ENCODE results near the gene PPY. TPM values are rescaled to one million over a fixed set of nuclear protein-coding genes. Genes with fewer than 3 reads are reported as not detected.

PPY gene
- total and polyA plus RNA-seq, 10 of the 15 experiments (the other 5 are each of a cell fraction or from before 2014, with no cell fraction given) = 0.91 TPM; not detected in 9

DNA sequence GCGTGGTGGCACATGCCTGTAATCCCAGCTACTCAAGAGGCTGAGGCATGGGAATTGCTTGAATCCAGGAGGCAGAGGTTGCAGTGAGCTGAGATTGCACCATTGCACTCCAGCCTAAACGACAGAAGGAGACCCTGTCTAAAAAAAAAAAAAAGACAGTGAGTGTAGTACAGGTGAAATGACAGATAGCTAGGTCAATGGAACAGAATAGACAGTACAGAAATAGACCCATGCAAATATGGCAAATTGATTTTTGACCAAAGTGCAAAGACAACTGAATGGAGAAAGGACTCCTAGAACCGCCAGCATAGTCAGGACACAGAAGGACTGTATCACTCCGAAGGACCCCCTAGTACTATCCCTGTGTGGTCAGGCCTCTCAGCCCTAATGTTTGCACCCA, 28.1 kb upstream of the PPY start:
- Histone ChIP-seq H3K79me2 (ENCODE audit: control insufficient read depth, insufficient read depth, low read length) (no peaks in the 10 kb centered on the region), H3K4me3 (no peak overlapping the region), H3K9me3 (replicated peaks; ENCODE audit: control insufficient read depth, insufficient read depth, low read length) (no peaks in the 10 kb centered on the region), H3K4me1 (ENCODE audit: control insufficient read depth, insufficient read depth, low read length) (no peaks in the 10 kb centered on the region), H3K4me2 (ENCODE audit: control insufficient read depth, insufficient read depth) (no peak overlapping the region), H3K9ac (ENCODE audit: control insufficient read depth, insufficient read depth, low read length) (no peak overlapping the region), H3K27ac (ENCODE audit: control insufficient read depth, insufficient read depth) (no peak overlapping the region), H4K20me1 (ENCODE audit: control insufficient read depth, insufficient read depth) (no peaks in the 10 kb centered on the region), H3K27me3 (replicated peaks in 1 of 2; ENCODE audit: control insufficient read depth in 2 of 2, insufficient read depth in 2 of 2, low read length in 1 of 2) (no peaks in the 10 kb centered on the region; a peak in 2 of 4 replicates), H3K36me3 (ENCODE audit: control insufficient read depth in 2 of 2, insufficient read depth in 2 of 2, low read length in 1 of 2) (no peaks in the 10 kb centered on the region), H2AFZ (ENCODE audit: control insufficient read depth, low read depth, low read length) (no peak overlapping the region)
- ChIA-PET SMC1A (ENCODE audit: uncharacterized antibody, unreplicated experiment) (no interaction called here), RAD21 (ENCODE audit: unreplicated experiment) (no interaction called here), CTCF (interaction anchor here (0.6 to 2.1 kb wide), 4 partner anchors 24 to 353 kb away, joined by 3 to 7 read pairs (median 4); no protein-coding TSS in a partner anchor), POLR2A (no interaction called here)
- BruUV-seq (replicated peaks) = no TSS peak
- FAIRE-seq (no peak), ATAC-seq (no peak), DNase-seq (ENCODE audit: low read depth, low spot score) (no peak)
- 17% methylated on average over 4 of the region's 4 CpGs for WGBS (ENCODE audit: insufficient coverage, insufficient replicate concordance, low lambda C conversion rate, missing lambda C conversion rate)
- intact Hi-C loops (cut with micrococcal nuclease; ENCODE audit: unreplicated experiment) = no loop called here
- TF ChIP-seq DPF2 (IDR thresholded peaks at IDR 0.05) = no peak
- TF ChIP-seq BCL11A (IDR thresholded peaks at IDR 0.05; ENCODE audit: low read depth, low read length) = no peak
- TF ChIP-seq YBX1 (IDR thresholded peaks at IDR 0.05) = no peak
- no peak for TF ChIP-seq RAD21 (IDR thresholded peaks at IDR 0.05; ENCODE audit: insufficient read depth, low read depth, low read length)
- TF ChIP-seq, protein P1, sequence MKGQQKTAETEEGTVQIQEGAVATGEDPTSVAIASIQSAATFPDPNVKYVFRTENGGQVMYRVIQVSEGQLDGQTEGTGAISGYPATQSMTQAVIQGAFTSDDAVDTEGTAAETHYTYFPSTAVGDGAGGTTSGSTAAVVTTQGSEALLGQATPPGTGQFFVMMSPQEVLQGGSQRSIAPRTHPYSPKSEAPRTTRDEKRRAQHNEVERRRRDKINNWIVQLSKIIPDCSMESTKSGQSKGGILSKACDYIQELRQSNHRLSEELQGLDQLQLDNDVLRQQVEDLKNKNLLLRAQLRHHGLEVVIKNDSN (IDR thresholded peaks at IDR 0.05; ENCODE audit: borderline replicate concordance, extremely low read length, insufficient read depth, low read depth, low read length) = no peak
- TF ChIP-seq TCF12 (IDR thresholded peaks at IDR 0.05; ENCODE audit: low read depth, low read length) = no peak
- TF ChIP-seq YY1 (IDR thresholded peaks at IDR 0.05; ENCODE audit: low read depth, low read length) = no peak
- TF ChIP-seq, protein P2, sequence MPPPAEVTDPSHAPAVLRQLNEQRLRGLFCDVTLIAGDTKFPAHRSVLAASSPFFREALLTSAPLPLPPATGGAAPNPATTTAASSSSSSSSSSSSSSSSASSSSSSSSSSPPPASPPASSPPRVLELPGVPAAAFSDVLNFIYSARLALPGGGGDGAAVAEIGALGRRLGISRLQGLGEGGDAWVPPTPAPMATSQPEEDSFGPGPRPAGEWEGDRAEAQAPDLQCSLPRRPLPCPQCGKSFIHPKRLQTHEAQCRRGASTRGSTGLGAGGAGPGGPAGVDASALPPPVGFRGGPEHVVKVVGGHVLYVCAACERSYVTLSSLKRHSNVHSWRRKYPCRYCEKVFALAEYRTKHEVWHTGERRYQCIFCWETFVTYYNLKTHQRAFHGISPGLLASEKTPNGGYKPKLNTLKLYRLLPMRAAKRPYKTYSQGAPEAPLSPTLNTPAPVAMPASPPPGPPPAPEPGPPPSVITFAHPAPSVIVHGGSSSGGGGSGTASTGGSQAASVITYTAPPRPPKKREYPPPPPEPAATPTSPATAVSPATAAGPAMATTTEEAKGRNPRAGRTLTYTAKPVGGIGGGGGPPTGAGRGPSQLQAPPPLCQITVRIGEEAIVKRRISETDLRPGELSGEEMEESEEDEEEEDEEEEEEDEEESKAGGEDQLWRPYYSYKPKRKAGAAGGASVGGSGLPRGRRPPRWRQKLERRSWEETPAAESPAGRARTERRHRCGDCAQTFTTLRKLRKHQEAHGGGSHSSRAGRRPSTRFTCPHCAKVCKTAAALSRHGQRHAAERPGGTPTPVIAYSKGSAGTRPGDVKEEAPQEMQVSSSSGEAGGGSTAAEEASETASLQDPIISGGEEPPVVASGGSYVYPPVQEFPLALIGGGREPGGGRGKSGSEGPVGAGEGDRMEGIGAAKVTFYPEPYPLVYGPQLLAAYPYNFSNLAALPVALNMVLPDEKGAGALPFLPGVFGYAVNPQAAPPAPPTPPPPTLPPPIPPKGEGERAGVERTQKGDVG (CRISPR knock-in tag; IDR thresholded peaks at IDR 0.05) = no peak
- TF ChIP-seq, protein P3, sequence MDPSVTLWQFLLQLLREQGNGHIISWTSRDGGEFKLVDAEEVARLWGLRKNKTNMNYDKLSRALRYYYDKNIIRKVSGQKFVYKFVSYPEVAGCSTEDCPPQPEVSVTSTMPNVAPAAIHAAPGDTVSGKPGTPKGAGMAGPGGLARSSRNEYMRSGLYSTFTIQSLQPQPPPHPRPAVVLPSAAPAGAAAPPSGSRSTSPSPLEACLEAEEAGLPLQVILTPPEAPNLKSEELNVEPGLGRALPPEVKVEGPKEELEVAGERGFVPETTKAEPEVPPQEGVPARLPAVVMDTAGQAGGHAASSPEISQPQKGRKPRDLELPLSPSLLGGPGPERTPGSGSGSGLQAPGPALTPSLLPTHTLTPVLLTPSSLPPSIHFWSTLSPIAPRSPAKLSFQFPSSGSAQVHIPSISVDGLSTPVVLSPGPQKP (IDR thresholded peaks at IDR 0.05; ENCODE audit: low read depth, low read length) = no peak
- TF ChIP-seq TBL1XR1 (IDR thresholded peaks at IDR 0.05; ENCODE audit: low read depth, low read length) = no peak
- no peak for TF ChIP-seq MTA3 (IDR thresholded peaks at IDR 0.05; ENCODE audit: borderline replicate concordance, low read length)
- no peak for TF ChIP-seq HDGF (IDR thresholded peaks at IDR 0.05)
- TF ChIP-seq ZNF384 (IDR thresholded peaks at IDR 0.05; ENCODE audit: borderline replicate concordance, low read depth, low read length) = no peak
- TF ChIP-seq, protein P4, sequence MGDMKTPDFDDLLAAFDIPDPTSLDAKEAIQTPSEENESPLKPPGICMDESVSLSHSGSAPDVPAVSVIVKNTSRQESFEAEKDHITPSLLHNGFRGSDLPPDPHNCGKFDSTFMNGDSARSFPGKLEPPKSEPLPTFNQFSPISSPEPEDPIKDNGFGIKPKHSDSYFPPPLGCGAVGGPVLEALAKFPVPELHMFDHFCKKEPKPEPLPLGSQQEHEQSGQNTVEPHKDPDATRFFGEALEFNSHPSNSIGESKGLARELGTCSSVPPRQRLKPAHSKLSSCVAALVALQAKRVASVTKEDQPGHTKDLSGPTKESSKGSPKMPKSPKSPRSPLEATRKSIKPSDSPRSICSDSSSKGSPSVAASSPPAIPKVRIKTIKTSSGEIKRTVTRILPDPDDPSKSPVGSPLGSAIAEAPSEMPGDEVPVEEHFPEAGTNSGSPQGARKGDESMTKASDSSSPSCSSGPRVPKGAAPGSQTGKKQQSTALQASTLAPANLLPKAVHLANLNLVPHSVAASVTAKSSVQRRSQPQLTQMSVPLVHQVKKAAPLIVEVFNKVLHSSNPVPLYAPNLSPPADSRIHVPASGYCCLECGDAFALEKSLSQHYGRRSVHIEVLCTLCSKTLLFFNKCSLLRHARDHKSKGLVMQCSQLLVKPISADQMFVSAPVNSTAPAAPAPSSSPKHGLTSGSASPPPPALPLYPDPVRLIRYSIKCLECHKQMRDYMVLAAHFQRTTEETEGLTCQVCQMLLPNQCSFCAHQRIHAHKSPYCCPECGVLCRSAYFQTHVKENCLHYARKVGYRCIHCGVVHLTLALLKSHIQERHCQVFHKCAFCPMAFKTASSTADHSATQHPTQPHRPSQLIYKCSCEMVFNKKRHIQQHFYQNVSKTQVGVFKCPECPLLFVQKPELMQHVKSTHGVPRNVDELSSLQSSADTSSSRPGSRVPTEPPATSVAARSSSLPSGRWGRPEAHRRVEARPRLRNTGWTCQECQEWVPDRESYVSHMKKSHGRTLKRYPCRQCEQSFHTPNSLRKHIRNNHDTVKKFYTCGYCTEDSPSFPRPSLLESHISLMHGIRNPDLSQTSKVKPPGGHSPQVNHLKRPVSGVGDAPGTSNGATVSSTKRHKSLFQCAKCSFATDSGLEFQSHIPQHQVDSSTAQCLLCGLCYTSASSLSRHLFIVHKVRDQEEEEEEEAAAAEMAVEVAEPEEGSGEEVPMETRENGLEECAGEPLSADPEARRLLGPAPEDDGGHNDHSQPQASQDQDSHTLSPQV (IDR thresholded peaks at IDR 0.05) = no peak
- no peak for TF ChIP-seq RAD51 (IDR thresholded peaks at IDR 0.05)
- no peak for TF ChIP-seq EGR1 (IDR thresholded peaks at IDR 0.05; ENCODE audit: borderline replicate concordance in 1 of 2, low read depth in 2 of 2, low read length in 2 of 2)
- in situ Hi-C loops (cut with MboI) = no loop called here
